ENCODE measurements around the gene RNF144A.

- TF ChIP-seq CTCF (conservative IDR thresholded peaks at IDR 0.05; ENCODE audit: low read depth, low read length) (no peak), EZH2 (IDR thresholded peaks at IDR 0.05; ENCODE audit: low read length, unreplicated experiment) (no peak)
Observed at GRCh38 chr2:6995391-6996097, 78.3 kb downstream of the RNF144A start.
